ENCODE data around the gene FAM222B. TPM values are rescaled to one million over a fixed set of nuclear protein-coding genes. Genes with fewer than 3 reads are reported as not detected.

FAM222B gene
- polyA plus RNA-seq, 2 of the 4 experiments (the other 2 are of a cell fraction) = 10.7 to 15.6 TPM

GRCh38 chr17:28883967-28884702 lies 41.5 kb upstream of the FAM222B start:
- H3K27ac ChIP-seq = no peak overlapping the region
- WGBS (ENCODE audit: missing lambda C conversion rate) = 89% methylated on average over 27 of the region's 27 CpGs
- no peak for FAIRE-seq
- no peak overlapping the region for H3K4me2 ChIP-seq
- no peak overlapping the region for H3K4me3 ChIP-seq
- DNase-seq (ENCODE audit: low read depth in 1 of 2, low spot score in 1 of 2) = no peak
- CTCF ChIA-PET = interaction anchor here (0.9 to 5.9 kb wide), 6 partner anchors 10 to 156 kb away, joined by 3 to 34 read pairs (median 6); partner anchors contain the start of genes DHRS13, FLOT2, NEK8 and TLCD1
- no peak for TF ChIP-seq KDM5A (IDR thresholded peaks at IDR 0.05)
- TF ChIP-seq TP53 (CRISPR knock-in tag; IDR thresholded peaks at IDR 0.05) = no peak
- no peak for TF ChIP-seq KDM1A (IDR thresholded peaks at IDR 0.05; ENCODE audit: low read depth)
- no peak for TF ChIP-seq PBX3 (IDR thresholded peaks at IDR 0.05)
- TF ChIP-seq HEYL (CRISPR knock-in tag; IDR thresholded peaks at IDR 0.05) = no peak
- no peak for TF ChIP-seq JUN (IDR thresholded peaks at IDR 0.05)
- no peak for TF ChIP-seq FOXS1 (CRISPR knock-in tag; IDR thresholded peaks at IDR 0.05)
- TF ChIP-seq GATA3 (IDR thresholded peaks at IDR 0.05; ENCODE audit: borderline replicate concordance) = no peak
- TF ChIP-seq FOSL2 (IDR thresholded peaks at IDR 0.05) = no peak
- TF ChIP-seq FOSL2 (CRISPR knock-in tag; IDR thresholded peaks at IDR 0.05) = no peak
- no peak for TF ChIP-seq JUNB (IDR thresholded peaks at IDR 0.05)
- TF ChIP-seq USF2 (IDR thresholded peaks at IDR 0.05) = no peak
- no peak for TF ChIP-seq CHD4 (IDR thresholded peaks at IDR 0.05; ENCODE audit: borderline replicate concordance)
- no peak for TF ChIP-seq MAZ (IDR thresholded peaks at IDR 0.05; ENCODE audit: borderline replicate concordance, low read depth, low read length)
- TF ChIP-seq TFCP2L1 (CRISPR knock-in tag; IDR thresholded peaks at IDR 0.05) = no peak
- TF ChIP-seq MAX (IDR thresholded peaks at IDR 0.05) = no peak
- no peak for TF ChIP-seq FOSB (CRISPR knock-in tag; IDR thresholded peaks at IDR 0.05)
- TF ChIP-seq CBX2 (IDR thresholded peaks at IDR 0.05; ENCODE audit: borderline replicate concordance, low read depth) = no peak
- TF ChIP-seq ZNF302 (CRISPR knock-in tag; IDR thresholded peaks at IDR 0.05) = no peak
- no peaks in the 10 kb centered on the region for H3K4me1 ChIP-seq
- ATAC-seq = no peak
- H3K9me3 ChIP-seq = no peaks in the 10 kb centered on the region
- POLR2A ChIA-PET = no interaction called here

GRCh38 chr17:28882154-28882895 lies 39.7 kb upstream of the FAM222B start:
- no peak overlapping the region for H3K4me2 ChIP-seq
- H3K9me3 ChIP-seq = no peaks in the 10 kb centered on the region
- H3K27ac ChIP-seq = no peak overlapping the region
- WGBS (ENCODE audit: missing lambda C conversion rate) = 88% methylated on average over 18 of the region's 18 CpGs
- no peak for DNase-seq (ENCODE audit: low read depth in 1 of 2, low spot score in 1 of 2)
- H3K4me3 ChIP-seq = no peak overlapping the region
- no peak for FAIRE-seq
- ChIA-PET POLR2A (interaction anchor here (1.9 kb wide), 1 partner anchor 14 kb away, joined by 5 read pairs; no protein-coding TSS in a partner anchor), CTCF (interaction anchor here (0.7 to 5.9 kb wide), 11 partner anchors 10 to 235 kb away, joined by 3 to 82 read pairs (median 6); partner anchors contain the start of genes DHRS13, FLOT2, NEK8 and TLCD1)
- no peaks in the 10 kb centered on the region for H3K4me1 ChIP-seq
- ATAC-seq = no peak
- TF ChIP-seq ZNF302 (CRISPR knock-in tag; IDR thresholded peaks at IDR 0.05) (no peak), REST (IDR thresholded peaks at IDR 0.05) (no peak), ZSCAN20 (CRISPR knock-in tag; IDR thresholded peaks at IDR 0.05) (no peak), KDM1A (IDR thresholded peaks at IDR 0.05; ENCODE audit: low read depth) (no peak), KDM5A (IDR thresholded peaks at IDR 0.05) (no peak), HOXB13 (CRISPR knock-in tag; IDR thresholded peaks at IDR 0.05; ENCODE audit: low read depth) (no peak), EHF (CRISPR knock-in tag; IDR thresholded peaks at IDR 0.05) (no peak), RARB (CRISPR knock-in tag; IDR thresholded peaks at IDR 0.05) (no peak), ATOH8 (CRISPR knock-in tag; IDR thresholded peaks at IDR 0.05; ENCODE audit: low read depth) (no peak), FOXS1 (CRISPR knock-in tag; IDR thresholded peaks at IDR 0.05) (no peak), EHMT2 (IDR thresholded peaks at IDR 0.05; ENCODE audit: low read depth) (no peak), NPAS2 (CRISPR knock-in tag; IDR thresholded peaks at IDR 0.05; ENCODE audit: borderline replicate concordance) (no peak), CEBPB (IDR thresholded peaks at IDR 0.05) (no peak), PBX3 (IDR thresholded peaks at IDR 0.05) (no peak)

Measured in A549 (cell line).